Measurements from ENCODE around the gene NUDCD2. TPM values are rescaled to one million over a fixed set of nuclear protein-coding genes. Genes with fewer than 3 reads are reported as not detected.
A peak's percentile ranks its signal among the peaks of the same experiment; 100 is the strongest.

The NUDCD2 gene, protein sequence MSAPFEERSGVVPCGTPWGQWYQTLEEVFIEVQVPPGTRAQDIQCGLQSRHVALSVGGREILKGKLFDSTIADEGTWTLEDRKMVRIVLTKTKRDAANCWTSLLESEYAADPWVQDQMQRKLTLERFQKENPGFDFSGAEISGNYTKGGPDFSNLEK
- 6.2 TPM for total RNA-seq

GRCh38 chr5:163459819-163460561 lies at the start of gene NUDCD2:
Gene NUDCD2 (minus strand): TSS chr5:163460102. CDS start chr5:163460050, 52 bp downstream.
- DNase-seq (ENCODE audit: low read depth in 2 of 3, low spot score in 2 of 3), result peak; percentile 97 to 99 (median 98)

- DNase-seq (ENCODE audit: low read depth in 2 of 3, low spot score in 2 of 3), result no peak
Measured at GRCh38 chr5:163509291-163509951, 49.5 kb upstream of the NUDCD2 start.

GRCh38 chr5:163508753-163509152 lies 48.9 kb upstream of the NUDCD2 start:
- DNase-seq (ENCODE audit: low read depth in 2 of 3, low spot score in 2 of 3), result peak in 1 of 3 donors; percentile 6

DNA sequence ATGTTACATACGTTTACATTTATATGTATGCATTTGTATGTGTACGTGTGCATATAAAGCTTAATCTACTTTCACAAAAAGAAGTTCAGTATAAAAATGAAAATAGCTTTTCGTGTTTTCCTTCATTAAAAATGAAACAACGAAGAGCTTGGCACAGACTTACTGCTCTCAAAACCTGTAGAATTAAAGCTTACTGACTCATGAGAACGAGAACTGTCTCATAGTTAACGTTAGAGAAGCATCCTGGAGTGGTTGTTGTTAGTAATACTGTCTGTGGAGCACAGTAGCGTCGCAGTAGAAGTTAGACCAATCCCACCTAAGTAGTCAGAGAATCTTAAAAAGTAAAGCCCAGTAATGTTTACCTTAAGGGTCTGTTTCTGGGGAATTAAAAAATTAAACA lies 46.8 kb upstream of the NUDCD2 start:
- DNase-seq (ENCODE audit: low read depth in 2 of 3, low spot score in 2 of 3), result peak in 1 of 3 donors; percentile 10

- no peak for DNase-seq (ENCODE audit: low read depth in 2 of 3, low spot score in 2 of 3)
Measured at GRCh38 chr5:163506095-163506457, 46.2 kb upstream of the NUDCD2 start.

DNA sequence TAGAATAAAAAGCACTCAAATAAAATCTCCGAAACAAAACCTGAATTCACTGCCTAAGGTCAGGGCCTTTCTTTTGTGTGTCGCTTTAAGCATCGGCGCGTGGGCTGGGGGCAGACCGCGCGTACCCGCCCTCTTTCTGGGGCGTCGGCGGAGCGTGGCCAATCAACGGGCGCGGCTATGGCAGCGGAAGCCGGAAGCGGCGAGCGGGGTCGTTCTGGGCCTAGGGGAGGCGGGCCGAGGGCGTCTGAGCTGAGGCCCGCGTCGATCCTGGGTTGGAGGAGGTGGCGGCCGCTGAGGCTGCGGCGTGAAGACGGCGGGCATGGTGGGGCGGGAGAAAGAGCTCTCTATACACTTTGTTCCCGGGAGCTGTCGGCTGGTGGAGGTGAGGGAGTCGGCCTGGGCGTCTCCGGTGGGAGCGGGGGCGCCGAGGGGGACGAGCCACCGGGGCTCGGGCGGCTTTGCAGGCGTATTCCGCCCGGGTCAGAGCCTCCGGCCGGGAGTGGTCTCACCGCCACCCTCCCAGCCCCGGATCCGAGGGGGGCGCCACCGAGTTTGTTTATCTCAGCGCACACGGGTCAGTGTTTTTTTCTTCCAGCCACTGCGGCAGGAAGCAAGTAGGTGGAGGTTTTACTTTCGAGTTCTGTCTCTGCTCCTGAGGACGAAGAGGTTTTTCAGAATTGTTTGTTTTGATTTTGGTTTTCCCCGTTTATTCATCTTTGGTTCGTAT lies 45.6 kb upstream of the NUDCD2 start, which contains the start of gene MAT2B:
MAT2B (plus strand) TSS at position 252 of the 727 bp plus-strand sequence; CDS start at position 320, 68 bp downstream.
- DNase-seq (ENCODE audit: low read depth in 2 of 3, low spot score in 2 of 3), result peak; percentile 91 to 97 (median 95)

- no peak for DNase-seq (ENCODE audit: low read depth in 2 of 3, low spot score in 2 of 3)
Measured at GRCh38 chr5:163505049-163505367, 45.1 kb upstream of the NUDCD2 start.

DNA sequence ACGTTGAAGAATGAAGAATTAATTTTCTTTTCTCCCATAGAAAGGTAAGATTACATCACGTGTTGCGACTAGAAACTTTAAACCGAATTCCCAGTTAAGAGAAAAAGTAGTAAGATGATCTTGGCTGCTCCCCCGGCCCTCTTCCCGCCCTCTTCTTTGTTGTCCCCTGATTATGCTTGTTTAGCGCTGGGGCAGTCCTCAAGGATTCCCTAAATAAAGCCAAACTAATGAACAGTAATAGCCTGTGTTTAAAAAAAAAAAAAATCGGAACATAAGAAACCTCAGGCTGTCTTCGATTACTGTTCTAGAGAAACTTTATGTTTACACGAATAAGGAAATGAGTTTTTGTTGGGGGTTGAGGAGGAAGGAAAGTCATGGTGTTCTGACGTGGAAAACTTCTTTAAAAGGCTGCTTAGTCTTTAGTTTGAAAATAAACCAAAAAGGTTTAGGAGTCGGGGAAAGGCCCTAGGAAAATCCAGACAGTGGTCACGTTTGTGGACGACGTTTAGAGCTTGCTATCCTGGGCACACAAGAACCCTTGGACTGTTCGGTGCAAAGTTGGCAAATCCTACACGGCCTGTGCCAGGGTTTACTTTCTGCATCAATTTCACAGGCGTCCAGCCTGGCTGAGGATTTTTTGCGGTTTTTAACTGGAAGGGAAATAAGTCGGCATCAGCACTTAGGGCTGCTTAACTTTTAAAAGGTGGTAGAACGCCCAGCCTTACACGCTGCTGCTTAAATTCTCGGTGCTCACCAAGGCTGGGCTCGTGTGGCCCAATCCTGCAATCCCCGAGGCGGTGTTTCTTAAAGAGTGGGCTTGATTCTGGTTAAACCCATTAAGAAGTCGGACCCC lies 44.4 kb upstream of the NUDCD2 start:
- peak in 2 of 3 donors; percentile 40 to 66 for DNase-seq (ENCODE audit: low read depth in 2 of 3, low spot score in 2 of 3)

DNA sequence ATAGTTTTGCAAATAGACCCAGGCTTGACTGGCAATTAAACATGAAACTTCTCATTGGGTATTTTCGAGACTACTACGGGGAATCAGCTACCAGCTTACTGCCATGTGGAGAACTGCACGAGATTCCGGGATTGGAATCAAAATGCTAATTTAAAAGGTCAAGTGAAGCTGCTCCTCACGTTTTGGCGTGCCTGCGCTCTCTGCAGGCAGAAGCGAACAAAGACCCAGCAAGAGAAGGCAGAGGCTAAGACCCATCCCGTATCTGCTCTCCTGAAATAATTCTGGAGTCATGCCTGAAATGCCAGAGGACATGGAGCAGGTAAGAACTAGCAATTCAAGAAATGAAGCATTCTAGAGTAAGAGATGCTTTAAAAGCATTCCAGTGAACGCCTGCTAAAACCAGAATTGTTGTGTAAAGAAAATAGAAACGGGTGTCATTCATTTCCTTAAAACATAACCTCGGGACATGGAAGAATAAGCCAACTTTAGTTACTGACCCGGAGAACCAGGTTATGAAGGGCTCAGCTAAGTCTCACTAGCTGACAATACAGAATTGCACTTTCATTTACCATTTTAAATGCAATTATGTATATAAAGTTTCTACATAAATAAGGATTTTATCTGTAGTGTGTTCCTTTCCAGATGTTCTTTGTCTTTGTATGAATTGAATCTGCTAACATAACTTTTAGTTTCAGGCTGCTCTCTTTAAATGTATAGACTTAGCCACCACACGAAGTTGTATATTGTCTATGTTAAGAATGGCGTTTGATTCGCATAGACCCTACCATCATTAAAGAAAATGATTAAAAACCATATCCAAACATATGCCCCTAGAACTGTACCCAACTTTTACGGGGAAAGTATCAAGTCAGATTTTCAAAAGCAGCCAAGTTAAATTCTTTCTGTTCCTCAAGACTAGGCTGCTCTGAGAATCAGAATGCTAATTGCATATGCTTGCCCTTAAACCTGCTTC lies 43.5 kb upstream of the NUDCD2 start:
- DNase-seq (ENCODE audit: low read depth in 2 of 3, low spot score in 2 of 3), result peak in 2 of 3 donors; percentile 75 to 77

DNA sequence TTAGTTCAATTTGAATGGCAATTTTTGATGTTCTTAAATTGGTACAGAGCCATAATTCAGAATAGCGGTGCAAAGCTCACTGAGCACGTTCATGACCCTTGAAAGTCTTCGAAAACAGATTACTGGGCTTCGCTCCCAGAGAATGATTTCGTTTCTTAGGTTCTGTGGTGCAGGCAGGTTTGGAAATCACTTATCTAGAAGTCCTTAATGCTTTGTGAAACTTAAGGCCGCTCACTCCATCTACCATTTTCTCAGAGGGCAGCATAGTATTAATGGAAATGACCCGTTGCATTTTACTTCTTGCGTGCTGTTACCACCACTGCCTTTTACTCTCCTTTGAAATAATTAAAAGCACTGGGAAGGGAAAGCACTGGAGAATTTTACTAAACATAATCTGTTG lies 42.6 kb upstream of the NUDCD2 start:
- DNase-seq (ENCODE audit: low read depth in 2 of 3, low spot score in 2 of 3), result no peak

- DNase-seq (ENCODE audit: low read depth in 2 of 3, low spot score in 2 of 3), result no peak
Measured at GRCh38 chr5:163498886-163499285, 39.0 kb upstream of the NUDCD2 start.

DNA sequence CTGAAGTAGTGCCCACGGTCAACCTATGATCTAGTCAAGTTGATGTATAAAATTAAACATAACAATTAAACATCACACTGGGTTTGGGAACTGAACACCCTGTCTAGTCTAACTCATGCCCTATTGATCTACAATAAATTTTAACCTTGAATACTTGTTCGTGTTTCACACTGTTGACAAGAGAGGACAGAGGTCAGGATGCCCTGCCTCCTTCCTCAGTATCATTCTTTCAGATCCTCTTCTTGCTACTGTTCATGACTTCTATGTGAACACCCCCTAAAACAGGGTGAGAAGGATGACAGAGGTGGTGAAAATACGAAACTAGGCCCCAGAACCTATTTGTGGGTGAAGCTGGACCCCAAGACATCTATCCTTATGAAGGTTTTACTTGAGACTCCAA lies 37.4 kb upstream of the NUDCD2 start:
- no peak for DNase-seq (ENCODE audit: low read depth in 2 of 3, low spot score in 2 of 3)

GRCh38 chr5:163496286-163496685 lies 36.4 kb upstream of the NUDCD2 start:
- DNase-seq (ENCODE audit: low read depth in 2 of 3, low spot score in 2 of 3), result no peak

DNA sequence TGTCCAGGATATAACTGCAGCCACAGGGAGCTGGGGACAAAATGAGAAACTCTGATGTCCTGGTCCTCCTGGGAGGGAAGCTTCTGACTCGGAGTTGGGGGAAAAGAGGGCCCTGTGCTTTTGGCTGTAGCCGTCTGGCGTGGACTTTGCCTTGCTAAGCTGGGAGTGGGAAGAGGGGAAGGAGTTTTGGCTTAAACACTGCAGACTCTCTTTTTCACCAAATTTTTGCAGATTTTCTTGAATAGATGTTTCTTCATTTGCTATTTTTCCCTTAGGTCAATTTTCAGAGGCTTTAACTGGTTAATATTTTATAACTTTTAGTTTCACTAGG lies 29.8 kb upstream of the NUDCD2 start:
- no peak for DNase-seq (ENCODE audit: low read depth in 2 of 3, low spot score in 2 of 3)

DNA sequence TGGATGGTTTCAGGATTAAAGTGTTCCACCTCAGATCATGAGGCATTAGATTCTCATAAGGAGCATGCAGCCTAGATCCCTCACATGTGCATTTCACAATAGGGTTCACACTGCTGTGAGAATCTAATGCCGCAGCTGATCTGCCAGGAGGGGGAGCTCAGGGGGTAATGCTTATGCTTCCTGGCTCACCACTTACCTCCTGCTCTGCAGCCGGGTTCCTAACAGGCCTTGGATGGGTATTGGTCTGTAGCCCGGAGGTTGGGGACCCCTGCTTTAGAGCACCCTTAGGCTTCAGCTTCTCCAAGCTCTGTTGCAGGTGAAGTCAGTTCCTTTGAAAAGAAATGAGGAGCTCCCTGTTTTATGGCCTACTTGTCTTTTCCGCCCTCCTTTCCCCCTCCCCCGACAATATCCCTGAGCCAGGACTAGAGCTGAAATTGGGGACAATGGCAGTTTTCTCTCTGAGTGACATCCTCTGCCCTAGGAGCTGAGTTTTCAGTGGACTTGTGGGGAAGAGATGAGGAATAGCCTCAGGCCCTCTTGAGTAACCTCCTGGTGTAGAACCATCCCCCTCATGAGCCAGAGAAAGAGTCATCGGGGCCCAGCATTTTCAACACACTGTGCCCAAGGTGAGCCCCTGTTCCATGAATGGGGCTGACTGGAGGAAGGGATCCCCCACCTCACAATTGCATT lies 29.3 kb upstream of the NUDCD2 start:
- DNase-seq (ENCODE audit: low read depth in 2 of 3, low spot score in 2 of 3), result peak in 1 of 3 donors; percentile 8

DNA sequence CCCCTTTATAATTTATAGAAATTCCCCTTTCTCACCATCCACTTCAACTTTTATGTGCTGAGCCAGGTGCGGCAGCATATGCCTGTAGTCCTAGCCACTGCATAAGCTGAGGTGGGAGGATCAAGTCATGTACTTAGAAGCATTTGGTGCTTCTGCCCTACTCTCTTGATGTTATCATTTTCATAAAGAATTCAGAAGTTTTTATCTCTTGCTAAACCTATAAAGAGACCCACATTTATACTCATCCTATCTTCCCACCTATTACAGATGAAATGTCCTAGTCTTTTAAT lies 19.0 kb upstream of the NUDCD2 start:
- no peak for DNase-seq (ENCODE audit: low read depth in 2 of 3, low spot score in 2 of 3)

GRCh38 chr5:163478126-163478981 lies 18.5 kb upstream of the NUDCD2 start:
- no peak for DNase-seq (ENCODE audit: low read depth in 2 of 3, low spot score in 2 of 3)

GRCh38 chr5:163475411-163475810 lies 15.5 kb upstream of the NUDCD2 start:
- no peak for DNase-seq (ENCODE audit: low read depth in 2 of 3, low spot score in 2 of 3)

All from hematopoietic multipotent progenitor cell (in vitro differentiated cells).